Astrocyte (in vitro differentiated cells and primary cell): Measurements from ENCODE around the gene TCF3.

Source experiments
- CTCF ChIP-seq: IDR thresholded peaks from 2 replicates; pipeline ENCODE4 v1.5.1; 2011; ENCODE audit warnings: low read depth, mild to moderate bottlenecking, inconsistent platforms, low read length, moderate library complexity; ENCODE audit not compliant: insufficient read depth
- EZH2 ChIP-seq: IDR thresholded peaks from 2 replicates; pipeline ENCODE4 v1.6.1; 2012; ENCODE audit warnings: mild to moderate bottlenecking, low read length, inconsistent platforms; ENCODE audit not compliant: insufficient read depth

- TF ChIP-seq CTCF (no peak), EZH2 (no peak)
These were observed 59.5 kb downstream of the TCF3 start, which contains the start of gene MBD3 for GRCh38 chr19:1592755-1593500.
